PC-9 (cell line): ENCODE results near the gene FIGN. TPM values are rescaled to one million over a fixed set of nuclear protein-coding genes. Genes with fewer than 3 reads are reported as not detected.
A peak's percentile ranks its signal among the peaks of the same experiment; 100 is the strongest.

ENCODE experiments used
- BruUV-seq: library from RNA; stranded (reverse); fragments of 400-500 nt; replicated peaks from 2 replicates; lab custom pipeline; 2021; lab: Mats Ljungman, UMichigan
- CTCF ChIA-PET: fragments of 300-600 bp; sonication (Branson Sonifier 250); formaldehyde crosslinking; loops from one replicate; lab custom pipeline; 2022; ENCODE audit warnings: antibody characterized with exemption; lab: Charles Lee
- POLR2A ChIA-PET: fragments of 300-600 bp; sonication (Branson Sonifier 250); formaldehyde crosslinking; loops from one replicate; lab custom pipeline; 2022; ENCODE audit warnings: antibody characterized with exemption; ENCODE audit not compliant: unreplicated experiment; lab: Charles Lee
- DNase-seq, 2 experiments: peaks; one replicate each; pipeline versions ENCODE4 v3.0.0 to v3.0.0-alpha.2; 2015 to 2022; ENCODE audit warnings: mixed read lengths in 1 of 2
- H2AFZ ChIP-seq: fragments of 200-600 bp; sonication (generic); 2 replicates; pipeline ENCODE4 v1.8.1; 2017; ENCODE audit warnings: antibody characterized with exemption
- H3F3A ChIP-seq: fragments of 200-600 bp; sonication (generic); 2 replicates; pipeline ENCODE4 v1.8.1; 2017; ENCODE audit warnings: antibody characterized with exemption, mild to moderate bottlenecking, low read depth; ENCODE audit not compliant: insufficient read depth
- H3K27ac ChIP-seq: fragments of 200-600 bp; sonication (generic); 2 replicates; pipeline ENCODE4 v1.6.1; 2016; ENCODE audit warnings: mixed run types
- H3K27me3 ChIP-seq: fragments of 200-600 bp; sonication (generic); 2 replicates; pipeline ENCODE4 v1.6.1; 2016; ENCODE audit warnings: low read depth, mixed run types; ENCODE audit not compliant: insufficient read depth
- H3K36me3 ChIP-seq: fragments of 200-600 bp; sonication (generic); 2 replicates; pipeline ENCODE4 v1.6.1; 2016; ENCODE audit warnings: low read depth, mixed run types
- H3K4me1 ChIP-seq: fragments of 200-600 bp; sonication (generic); replicated peaks from 2 replicates; pipeline ENCODE4 v1.6.1; 2016; ENCODE audit warnings: mixed run types; ENCODE audit not compliant: insufficient read depth
- H3K4me2 ChIP-seq: fragments of 200-600 bp; sonication (generic); 2 replicates; pipeline ENCODE4 v1.6.1; 2017; ENCODE audit warnings: mixed run types
- H3K4me3 ChIP-seq: fragments of 200-600 bp; sonication (generic); 2 replicates; pipeline ENCODE4 v1.6.1; 2016; ENCODE audit warnings: mixed run types
- H3K79me2 ChIP-seq: fragments of 200-600 bp; sonication (generic); 2 replicates; pipeline ENCODE4 v1.6.1; 2017; ENCODE audit warnings: low read depth, mixed run types
- H3K9me2 ChIP-seq: fragments of 200-600 bp; sonication (generic); 2 replicates; pipeline ENCODE4 v1.8.1; 2017; ENCODE audit warnings: mild to moderate bottlenecking; ENCODE audit not compliant: insufficient read depth
- H3K9me3 ChIP-seq: fragments of 200-600 bp; sonication (generic); 2 replicates; pipeline ENCODE4 v1.8.1; 2016; ENCODE audit warnings: low read depth; ENCODE audit not compliant: insufficient read depth
- H4K20me1 ChIP-seq: fragments of 200-600 bp; sonication (generic); 2 replicates; pipeline ENCODE4 v1.8.1; 2017; ENCODE audit not compliant: insufficient read depth
- EZH2 ChIP-seq: fragments of 200-600 bp; sonication (generic); IDR thresholded peaks from 2 replicates; pipeline ENCODE4 v1.8.0; 2017; ENCODE audit warnings: antibody characterized with exemption, low read depth
- intact Hi-C: fragments of 100-400 bp; cut with micrococcal nuclease; formaldehyde crosslinking; loops from one replicate; pipeline ENCODE4 v1.10.0; 2022; ENCODE audit not compliant: unreplicated experiment
- total RNA-seq: library from RNA; stranded (reverse); gene quantifications from 2 replicates; pipeline ENCODE4 v1.2.3, GENCODE V29; 2021
- TF ChIP-seq, protein P1 (sequence below): fragments of 200-600 bp; sonication (generic); conservative IDR thresholded peaks from 2 replicates; pipeline ENCODE4 v1.6.1; 2017; ENCODE audit warnings: mixed run types, antibody characterized with exemption, mild to moderate bottlenecking, moderate library complexity

Gene FIGN
- total RNA-seq, 1 experiment from 2014 or later: 7.4 TPM

DNA sequence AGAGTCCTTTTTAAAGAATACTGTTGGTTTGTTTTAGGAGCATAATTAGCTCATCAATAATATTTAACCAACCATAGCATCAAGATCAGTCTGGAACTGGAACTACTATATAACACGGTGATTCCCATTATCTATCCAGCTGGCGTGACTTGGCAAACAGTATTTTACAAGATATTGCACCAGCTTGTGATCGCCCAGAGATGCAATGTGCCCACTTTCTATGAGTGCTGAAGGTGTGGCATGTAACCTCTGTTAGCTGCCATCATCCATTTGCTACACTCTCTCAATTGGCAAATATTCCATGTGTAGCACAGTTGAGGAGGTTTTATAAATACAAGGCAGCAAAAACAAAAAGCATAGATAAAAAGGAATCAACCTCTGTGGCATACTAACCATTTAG is 64.9 kb downstream of the FIGN start:
- no peaks in the 10 kb centered on the region for H3K9me2 ChIP-seq
- H4K20me1 ChIP-seq: no peaks in the 10 kb centered on the region
- POLR2A ChIA-PET: no interaction called here
- H3K9me3 ChIP-seq: no peaks in the 10 kb centered on the region
- H3K79me2 ChIP-seq: no peaks in the 10 kb centered on the region
- CTCF ChIA-PET: no interaction called here
- DNase-seq: no peak
- TF ChIP-seq, protein P1, sequence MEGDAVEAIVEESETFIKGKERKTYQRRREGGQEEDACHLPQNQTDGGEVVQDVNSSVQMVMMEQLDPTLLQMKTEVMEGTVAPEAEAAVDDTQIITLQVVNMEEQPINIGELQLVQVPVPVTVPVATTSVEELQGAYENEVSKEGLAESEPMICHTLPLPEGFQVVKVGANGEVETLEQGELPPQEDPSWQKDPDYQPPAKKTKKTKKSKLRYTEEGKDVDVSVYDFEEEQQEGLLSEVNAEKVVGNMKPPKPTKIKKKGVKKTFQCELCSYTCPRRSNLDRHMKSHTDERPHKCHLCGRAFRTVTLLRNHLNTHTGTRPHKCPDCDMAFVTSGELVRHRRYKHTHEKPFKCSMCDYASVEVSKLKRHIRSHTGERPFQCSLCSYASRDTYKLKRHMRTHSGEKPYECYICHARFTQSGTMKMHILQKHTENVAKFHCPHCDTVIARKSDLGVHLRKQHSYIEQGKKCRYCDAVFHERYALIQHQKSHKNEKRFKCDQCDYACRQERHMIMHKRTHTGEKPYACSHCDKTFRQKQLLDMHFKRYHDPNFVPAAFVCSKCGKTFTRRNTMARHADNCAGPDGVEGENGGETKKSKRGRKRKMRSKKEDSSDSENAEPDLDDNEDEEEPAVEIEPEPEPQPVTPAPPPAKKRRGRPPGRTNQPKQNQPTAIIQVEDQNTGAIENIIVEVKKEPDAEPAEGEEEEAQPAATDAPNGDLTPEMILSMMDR: no peak
- TF ChIP-seq EZH2: no peak
- H3K36me3 ChIP-seq: no peaks in the 10 kb centered on the region
- no peak overlapping the region for H3K4me2 ChIP-seq
- H3F3A ChIP-seq: peaks cover 5% of the 10 kb centered on the region; the same call in 1 of the 2 replicates
- no peak overlapping the region for H2AFZ ChIP-seq
- H3K4me3 ChIP-seq: no peak overlapping the region
- no peak overlapping the region for H3K27ac ChIP-seq
- intact Hi-C loops: no loop called here
- H3K27me3 ChIP-seq: no peaks in the 10 kb centered on the region
- BruUV-seq: no TSS peak
- H3K4me1 ChIP-seq: peaks cover 24% of the 10 kb centered on the region

DNA sequence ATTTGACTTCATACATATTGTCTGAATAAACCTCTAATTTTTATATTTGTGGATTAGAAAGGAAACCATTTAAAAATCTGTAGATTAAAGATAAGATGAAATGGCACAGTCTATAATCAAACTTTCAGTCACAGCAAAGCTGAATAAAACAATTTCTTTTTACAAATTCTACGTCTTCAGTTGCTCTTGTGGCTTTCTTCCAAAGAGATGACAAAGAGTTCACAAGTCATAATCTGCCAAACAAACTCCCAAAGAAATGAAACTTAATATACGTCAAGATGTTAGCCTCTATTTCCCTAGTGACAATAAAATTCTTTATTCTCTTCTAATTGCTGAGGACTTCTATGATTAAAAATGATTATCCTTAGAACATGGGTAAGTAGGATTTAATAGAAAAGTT is 66.3 kb downstream of the FIGN start:
- peaks cover 29% of the 10 kb centered on the region for H3K4me1 ChIP-seq

DNA sequence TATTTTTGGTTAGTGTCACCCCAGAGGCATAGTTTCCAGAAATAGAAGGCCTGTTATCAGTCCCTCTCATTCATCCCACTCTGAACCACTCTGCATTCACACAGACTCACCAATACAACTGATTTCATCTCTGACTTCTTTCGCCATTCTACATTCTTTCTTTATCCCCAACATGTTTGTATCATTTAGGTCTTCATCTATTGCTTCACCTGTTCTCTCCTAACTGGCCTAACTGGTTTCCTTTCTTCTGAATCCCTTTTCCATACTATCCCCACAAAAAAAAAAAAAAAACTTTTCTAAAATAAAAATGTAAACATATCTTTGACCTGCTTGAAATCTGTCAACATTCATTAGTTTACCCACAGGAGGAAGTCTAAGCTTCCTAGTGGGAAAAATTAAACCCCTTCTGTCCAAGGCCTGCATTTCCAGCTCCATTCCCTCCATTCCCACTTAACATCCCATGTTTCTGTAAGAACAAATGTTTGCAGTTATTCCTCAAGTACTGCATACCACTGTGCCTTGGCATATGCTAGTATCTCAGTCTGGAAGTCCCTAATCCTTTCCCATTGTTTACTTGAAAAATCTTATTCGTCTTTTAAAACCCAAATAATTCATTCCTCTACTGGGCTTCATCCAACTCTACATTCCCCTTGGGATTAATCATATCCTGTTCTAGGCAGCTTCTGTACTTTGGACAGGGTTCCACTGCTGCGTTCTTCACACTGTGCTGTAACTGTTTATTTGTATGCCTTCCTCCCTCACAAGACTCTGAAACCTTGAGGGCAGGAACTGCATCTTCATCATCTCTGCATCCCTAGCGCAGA is 68.5 kb downstream of the FIGN start:
- Histone ChIP-seq H3F3A (peaks cover 5% of the 10 kb centered on the region; the same call in 1 of the 2 replicates), H3K4me1 (peaks cover 29% of the 10 kb centered on the region), H4K20me1 (no peaks in the 10 kb centered on the region), H2AFZ (no peak overlapping the region), H3K27ac (peak overlapping the region; percentile 25; the same call in 1 of the 2 replicates), H3K9me3 (no peaks in the 10 kb centered on the region), H3K36me3 (no peaks in the 10 kb centered on the region), H3K9me2 (no peaks in the 10 kb centered on the region), H3K4me2 (peak overlapping the region; percentile 38), H3K27me3 (no peaks in the 10 kb centered on the region), H3K79me2 (no peaks in the 10 kb centered on the region), H3K4me3 (no peak overlapping the region)
- no TSS peak for BruUV-seq
- CTCF ChIA-PET: no interaction called here
- peak; percentile 19 to 71 for DNase-seq
- no peak for TF ChIP-seq EZH2
- TF ChIP-seq, protein P1: no peak
- POLR2A ChIA-PET: interaction anchor here (0.6 kb wide), 1 partner anchor 320 kb away, joined by 4 read pairs; no protein-coding TSS in a partner anchor
- intact Hi-C loops: loop anchor here (5.0 kb wide), 2 partner anchors 210 to 320 kb away; no protein-coding TSS in a partner anchor

More for the DNA sequence above, 66.3 kb downstream of the FIGN start:
- no peaks in the 10 kb centered on the region for H4K20me1 ChIP-seq
- POLR2A ChIA-PET: no interaction called here
- no peak overlapping the region for H2AFZ ChIP-seq
- H3K4me3 ChIP-seq: no peak overlapping the region
- no peak for DNase-seq
- CTCF ChIA-PET: no interaction called here
- peaks cover 5% of the 10 kb centered on the region; the same call in 1 of the 2 replicates for H3F3A ChIP-seq
- H3K27ac ChIP-seq: no peak overlapping the region
- no peak overlapping the region for H3K4me2 ChIP-seq
- no TSS peak for BruUV-seq
- no peaks in the 10 kb centered on the region for H3K27me3 ChIP-seq
- TF ChIP-seq, protein P1: no peak
- TF ChIP-seq EZH2: no peak
- intact Hi-C loops: loop anchor here (5.0 kb wide), 2 partner anchors 208 to 322 kb away; no protein-coding TSS in a partner anchor
- no peaks in the 10 kb centered on the region for H3K36me3 ChIP-seq
- no peaks in the 10 kb centered on the region for H3K9me3 ChIP-seq
- no peaks in the 10 kb centered on the region for H3K79me2 ChIP-seq
- no peaks in the 10 kb centered on the region for H3K9me2 ChIP-seq
